WTC11 (cell line): Measurements from ENCODE around the gene SFT2D1. TPM values are rescaled to one million over a fixed set of nuclear protein-coding genes. Genes with fewer than 3 reads are reported as not detected.

Experiments used
- ATAC-seq: fragments of 200-7000 bp; cut with Tn5 transposase; 2 replicates; pipeline ENCODE4 v1.10.0; 2021; ENCODE audit warnings: mild to moderate bottlenecking, moderate library complexity
- CTCF ChIA-PET: fragments of 300-600 bp; sonication (Branson Sonifier 250); formaldehyde crosslinking; loops from one replicate; lab custom pipeline; 2021; ENCODE audit warnings: antibody characterized with exemption; lab: Charles Lee
- POLR2A ChIA-PET: fragments of 350-600 bp; sonication (Branson Sonifier 250); formaldehyde crosslinking; loops from one replicate; lab custom pipeline; 2021; ENCODE audit warnings: antibody characterized with exemption; lab: Charles Lee
- DNase-seq: peaks from one replicate; pipeline ENCODE4 v3.0.0; 2021; ENCODE audit warnings: low spot score
- H3K27ac Mint-ChIP-seq: 2 replicates; pipeline ENCODE4 v1.8.0; 2021; ENCODE audit warnings: mixed read lengths
- H3K27me3 Mint-ChIP-seq: 2 replicates; pipeline ENCODE4 v1.8.0; 2021; ENCODE audit warnings: low read depth, mild to moderate bottlenecking, moderate library complexity, mixed read lengths
- H3K36me3 Mint-ChIP-seq: 2 replicates; pipeline ENCODE4 v1.8.0; 2021; ENCODE audit warnings: mixed read lengths
- H3K4me1 Mint-ChIP-seq: 2 replicates; pipeline ENCODE4 v1.8.0; 2022; ENCODE audit warnings: mixed read lengths
- H3K4me3 Mint-ChIP-seq: 2 replicates; pipeline ENCODE4 v1.8.0; 2021; ENCODE audit warnings: mild to moderate bottlenecking, moderate library complexity, mixed read lengths
- H3K9me3 Mint-ChIP-seq: 2 replicates; pipeline ENCODE4 v1.8.0; 2021; ENCODE audit warnings: mixed read lengths
- CBFB ChIP-seq: sonication (generic); formaldehyde crosslinking; IDR thresholded peaks from 2 replicates; pipeline ENCODE4 v1.8.1; 2022; ENCODE audit warnings: mild to moderate bottlenecking, low read depth, missing genetic modification reagents
- CREB1 ChIP-seq: sonication (generic); formaldehyde crosslinking; IDR thresholded peaks from 2 replicates; pipeline ENCODE4 v1.8.0; 2023; ENCODE audit warnings: mild to moderate bottlenecking, missing genetic modification reagents
- CREM ChIP-seq: sonication (generic); formaldehyde crosslinking; IDR thresholded peaks from 2 replicates; pipeline ENCODE4 v1.8.1; 2022; ENCODE audit warnings: mild to moderate bottlenecking, missing genetic modification reagents, moderate library complexity
- E2F5 ChIP-seq: sonication (generic); formaldehyde crosslinking; IDR thresholded peaks from 2 replicates; pipeline ENCODE4 v1.8.1; 2022; ENCODE audit warnings: mild to moderate bottlenecking, moderate library complexity, missing genetic modification reagents
- ESRRA ChIP-seq: sonication (generic); formaldehyde crosslinking; IDR thresholded peaks from 2 replicates; pipeline ENCODE4 v1.8.1; 2022; ENCODE audit warnings: mild to moderate bottlenecking, missing genetic modification reagents, borderline replicate concordance
- ETV6 ChIP-seq: sonication (generic); formaldehyde crosslinking; IDR thresholded peaks from 2 replicates; pipeline ENCODE4 v1.8.1; 2022; ENCODE audit warnings: mild to moderate bottlenecking, missing genetic modification reagents
- FOXK1 ChIP-seq: sonication (generic); formaldehyde crosslinking; IDR thresholded peaks from 2 replicates; pipeline ENCODE4 v1.8.0; 2022; ENCODE audit warnings: mild to moderate bottlenecking, moderate library complexity, missing genetic modification reagents
- FOXP1 ChIP-seq: sonication (generic); formaldehyde crosslinking; IDR thresholded peaks from 2 replicates; pipeline ENCODE4 v1.8.0; 2022; ENCODE audit warnings: missing genetic modification reagents, mild to moderate bottlenecking, moderate library complexity, borderline replicate concordance
- GRHL2 ChIP-seq: fragments of 250-450 bp; sonication (Bioruptor Pico); IDR thresholded peaks from 2 replicates; pipeline ENCODE4 v1.8.0; 2022; ENCODE audit warnings: mild to moderate bottlenecking, moderate library complexity; ENCODE audit not compliant: insufficient replicate concordance, severe bottlenecking
- HMGXB4 ChIP-seq: sonication (generic); formaldehyde crosslinking; IDR thresholded peaks from 2 replicates; pipeline ENCODE4 v1.8.1; 2023; ENCODE audit warnings: mild to moderate bottlenecking, moderate library complexity, missing genetic modification reagents
- MYBL2 ChIP-seq: sonication (generic); formaldehyde crosslinking; IDR thresholded peaks from 2 replicates; pipeline ENCODE4 v1.8.1; 2023; ENCODE audit warnings: mild to moderate bottlenecking, moderate library complexity, missing genetic modification reagents
- NFE2L1 ChIP-seq: sonication (generic); formaldehyde crosslinking; IDR thresholded peaks from 2 replicates; pipeline ENCODE4 v1.8.1; 2023; ENCODE audit warnings: missing genetic modification reagents
- NFYB ChIP-seq: sonication (generic); formaldehyde crosslinking; conservative IDR thresholded peaks from 2 replicates; pipeline ENCODE4 v1.8.0; 2022; ENCODE audit warnings: low read depth, missing genetic modification reagents
- NR2C2 ChIP-seq: sonication (generic); formaldehyde crosslinking; IDR thresholded peaks from 2 replicates; pipeline ENCODE4 v1.8.0; 2022; ENCODE audit warnings: mild to moderate bottlenecking, missing genetic modification reagents
- NR3C1 ChIP-seq: sonication (generic); formaldehyde crosslinking; conservative IDR thresholded peaks from 2 replicates; pipeline ENCODE4 v1.8.1; 2023; ENCODE audit warnings: low read depth, mild to moderate bottlenecking, missing genetic modification reagents
- RELA ChIP-seq: sonication (generic); formaldehyde crosslinking; IDR thresholded peaks from 2 replicates; pipeline ENCODE4 v1.8.1; 2022; ENCODE audit warnings: missing genetic modification reagents, mild to moderate bottlenecking, borderline replicate concordance
- SOX15 ChIP-seq: fragments of 250-450 bp; sonication (Bioruptor Pico); IDR thresholded peaks from 2 replicates; pipeline ENCODE4 v1.9.0; 2021; ENCODE audit warnings: mild to moderate bottlenecking
- SP1 ChIP-seq: sonication (generic); formaldehyde crosslinking; conservative IDR thresholded peaks from 2 replicates; pipeline ENCODE4 v1.8.1; 2022; ENCODE audit warnings: missing genetic modification reagents
- TCF7 ChIP-seq: sonication (generic); formaldehyde crosslinking; IDR thresholded peaks from 2 replicates; pipeline ENCODE4 v1.8.0; 2022; ENCODE audit warnings: mild to moderate bottlenecking, low read depth, missing genetic modification reagents, moderate library complexity
- TEAD4 ChIP-seq: sonication (generic); formaldehyde crosslinking; IDR thresholded peaks from 2 replicates; pipeline ENCODE4 v1.8.0; 2022; ENCODE audit warnings: mild to moderate bottlenecking, missing genetic modification reagents
- TP53 ChIP-seq: sonication (generic); formaldehyde crosslinking; IDR thresholded peaks from 2 replicates; pipeline ENCODE4 v1.8.1; 2023; ENCODE audit warnings: mild to moderate bottlenecking, missing genetic modification reagents
- USF1 ChIP-seq: sonication (generic); formaldehyde crosslinking; IDR thresholded peaks from 2 replicates; pipeline ENCODE4 v1.8.0; 2022; ENCODE audit warnings: mild to moderate bottlenecking, missing genetic modification reagents
- USF2 ChIP-seq: sonication (generic); formaldehyde crosslinking; IDR thresholded peaks from 2 replicates; pipeline ENCODE4 v1.8.1; 2023; ENCODE audit warnings: mild to moderate bottlenecking, missing genetic modification reagents, moderate library complexity
- ZBTB21 ChIP-seq: sonication (generic); formaldehyde crosslinking; IDR thresholded peaks from 2 replicates; pipeline ENCODE4 v1.8.1; 2023; ENCODE audit warnings: mild to moderate bottlenecking, missing genetic modification reagents, borderline replicate concordance
- ZNF263 ChIP-seq: sonication (generic); formaldehyde crosslinking; IDR thresholded peaks from 2 replicates; pipeline ENCODE4 v1.8.1; 2022; ENCODE audit warnings: low read depth, mild to moderate bottlenecking, moderate library complexity, missing genetic modification reagents
- ZNF423 ChIP-seq: fragments of 250-450 bp; sonication (Bioruptor Pico); IDR thresholded peaks from 2 replicates; pipeline ENCODE4 v2.1.2; 2022; ENCODE audit warnings: mild to moderate bottlenecking, moderate library complexity
- total RNA-seq: library from RNA; stranded (reverse); gene quantifications from 3 replicates; pipeline ENCODE4 v1.2.3, GENCODE V29; 2021
- TF ChIP-seq, protein P1 (sequence below): fragments of 250-450 bp; sonication (Bioruptor Pico); IDR thresholded peaks from 2 replicates; pipeline ENCODE4 v1.9.0; 2021; ENCODE audit warnings: mild to moderate bottlenecking

SFT2D1 gene
- total RNA-seq, 1 experiment from 2014 or later: 53.1 TPM

- H3K9me3 Mint-ChIP-seq: no peaks in the 10 kb centered on the region
- TF ChIP-seq HMGXB4 (CRISPR knock-in tag) (0 out of 2 replicates have a peak, but pooled peaks have one; percentile 21), E2F5 (0 out of 2 replicates have a peak, but pooled peaks have one; percentile 17), ZNF423 (CRISPR knock-in tag) (peak; percentile 80), RELA (CRISPR knock-in tag) (no peak), ZBTB21 (no peak), GRHL2 (CRISPR knock-in tag) (no peak), ETV6 (CRISPR knock-in tag) (0 out of 2 replicates have a peak, but pooled peaks have one; percentile 39), ZNF263 (CRISPR knock-in tag) (0 out of 2 replicates have a peak, but pooled peaks have one; percentile 18)
- TF ChIP-seq, protein P1, sequence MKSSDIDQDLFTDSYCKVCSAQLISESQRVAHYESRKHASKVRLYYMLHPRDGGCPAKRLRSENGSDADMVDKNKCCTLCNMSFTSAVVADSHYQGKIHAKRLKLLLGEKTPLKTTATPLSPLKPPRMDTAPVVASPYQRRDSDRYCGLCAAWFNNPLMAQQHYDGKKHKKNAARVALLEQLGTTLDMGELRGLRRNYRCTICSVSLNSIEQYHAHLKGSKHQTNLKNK (CRISPR knock-in tag): no peak
- TF ChIP-seq, all 79 proteins: peak for 5
- no peaks in the 10 kb centered on the region for H3K36me3 Mint-ChIP-seq
- DNase-seq (peak; percentile 42), ATAC-seq (peak; percentile 40)
- peaks cover 8% of the 10 kb centered on the region for H3K4me1 Mint-ChIP-seq
- H3K27ac Mint-ChIP-seq: no peak within 1 kb of the TSS
- ChIA-PET CTCF (interaction anchor here (0.8 to 2.3 kb wide), 14 partner anchors 10 to 313 kb away, joined by 3 to 17 read pairs (median 4); partner anchors contain the start of gene TBXT), POLR2A (no interaction called here)
- H3K4me3 Mint-ChIP-seq: peak within 1 kb of the TSS; percentile 56
- peaks cover 61% of the 10 kb centered on the region for H3K27me3 Mint-ChIP-seq
These were observed 34.1 kb downstream of the SFT2D1 start, which contains the start of gene PRR18 for GRCh38 chr6:166308033-166308768. Gene PRR18, minus strand, starts transcription at chr6:166308392. Its CDS starts 250 bp downstream, at chr6:166308142.

- ATAC-seq: peak; percentile 70
- DNase-seq: peak; percentile 70
- CTCF ChIA-PET: interaction anchor here (0.8 to 2.3 kb wide), 10 partner anchors 11 to 314 kb away, joined by 3 to 17 read pairs (median 5); partner anchors contain the start of gene TBXT
- Mint-ChIP-seq H3K27ac (no peak overlapping the region), H3K9me3 (no peaks in the 10 kb centered on the region), H3K27me3 (peaks cover 63% of the 10 kb centered on the region), H3K4me3 (peak overlapping the region; percentile 54), H3K36me3 (no peaks in the 10 kb centered on the region), H3K4me1 (peaks cover 8% of the 10 kb centered on the region)
- POLR2A ChIA-PET: no interaction called here
- TF ChIP-seq, protein P1 (CRISPR knock-in tag): no peak
- TF ChIP-seq MYBL2 (peak; percentile 92), NR3C1 (CRISPR knock-in tag) (no peak), NR2C2 (CRISPR knock-in tag) (peak; percentile 57; the same call in 1 of the 2 replicates), CREB1 (peak; percentile 50; the same call in 1 of the 2 replicates), SP1 (CRISPR knock-in tag) (peak; percentile 59), FOXP1 (CRISPR knock-in tag) (peak; percentile 70), SOX15 (no peak), NFE2L1 (CRISPR knock-in tag) (peak; percentile 76; the same call in 1 of the 2 replicates), USF1 (peak; percentile 20; the same call in 1 of the 2 replicates), CREM (0 out of 2 replicates have a peak, but pooled peaks have one; percentile 10), USF2 (no peak; the same call in 1 of the 2 replicates), CBFB (no peak), ESRRA (0 out of 2 replicates have a peak, but pooled peaks have one; percentile 65), NFYB (CRISPR knock-in tag) (peak; percentile 42), RELA (CRISPR knock-in tag) (peak; percentile 61; the same call in 1 of the 2 replicates), FOXK1 (CRISPR knock-in tag) (peak; percentile 52; the same call in 1 of the 2 replicates), TCF7 (CRISPR knock-in tag) (peak; percentile 84; the same call in 1 of the 2 replicates), TP53 (CRISPR knock-in tag) (0 out of 2 replicates have a peak, but pooled peaks have one; percentile 25), TEAD4 (peak; percentile 24; the same call in 1 of the 2 replicates)
These were observed 35.0 kb downstream of the SFT2D1 start for GRCh38 chr6:166307082-166308032.
